Liver (tissue), 9 donors: Measurements from ENCODE around the gene BCL2L13. TPM values are rescaled to one million over a fixed set of nuclear protein-coding genes. Genes with fewer than 3 reads are reported as not detected.

Source experiments
- DNase-seq: peaks from one replicate; pipeline ENCODE4 v3.0.0-alpha.2; 2017; ENCODE audit warnings: low spot score
- H3K27ac ChIP-seq, 2 donors: one replicate each; pipeline ENCODE4 v1.7.0; 2013; ENCODE audit warnings: inconsistent platforms in 2 of 2, low read length in 2 of 2, control low read depth in 1 of 2, low read depth in 1 of 2, mild to moderate bottlenecking in 1 of 2
- H3K27me3 ChIP-seq, 4 donors: one replicate each; pipeline versions ENCODE4 v1.6.1 to v1.7.0; 2013; ENCODE audit warnings: low read length in 3 of 4, inconsistent platforms in 1 of 4, mild to moderate bottlenecking in 1 of 4, moderate library complexity in 1 of 4; ENCODE audit not compliant: control insufficient read depth in 4 of 4, insufficient read depth in 4 of 4
- H3K36me3 ChIP-seq, 4 donors: one replicate each; pipeline versions ENCODE4 v1.6.1 to v1.7.0; 2013; ENCODE audit warnings: low read length in 3 of 4, mild to moderate bottlenecking in 3 of 4, low read depth in 1 of 4, moderate library complexity in 1 of 4; ENCODE audit not compliant: control insufficient read depth in 4 of 4, insufficient read depth in 3 of 4
- H3K4me1 ChIP-seq, 4 donors: one replicate each; pipeline versions ENCODE4 v1.6.1 to v1.7.0; 2013; ENCODE audit warnings: low read length in 3 of 4, mild to moderate bottlenecking in 3 of 4, moderate library complexity in 1 of 4; ENCODE audit not compliant: control insufficient read depth in 4 of 4, insufficient read depth in 4 of 4
- H3K4me3 ChIP-seq, 3 donors: one replicate each; pipeline versions ENCODE4 v1.6.1 to v1.7.0; 2013; ENCODE audit warnings: low read length in 3 of 3, control low read depth in 1 of 3, low read depth in 1 of 3, mild to moderate bottlenecking in 1 of 3
- H3K9ac ChIP-seq, 2 donors: one replicate each; pipeline ENCODE4 v1.7.0; 2013; ENCODE audit warnings: low read length in 2 of 2, mild to moderate bottlenecking in 2 of 2, moderate library complexity in 2 of 2, control low read depth in 1 of 2, low read depth in 1 of 2
- H3K9me3 ChIP-seq, 4 donors: one replicate each; pipeline versions ENCODE4 v1.6.1 to v1.7.0; 2013; ENCODE audit warnings: low read length in 3 of 4; ENCODE audit not compliant: control insufficient read depth in 4 of 4
- ATF3 ChIP-seq: IDR thresholded peaks from 2 replicates; pipeline ENCODE4 v1.6.1; 2016; ENCODE audit warnings: antibody characterized with exemption
- CTCF ChIP-seq: fragments of 150-350 bp; IDR thresholded peaks from 2 replicates; pipeline ENCODE4 v1.5.1; 2017; ENCODE audit warnings: improper control_type of control experiment, low read depth, low read length; ENCODE audit not compliant: missing input control
- EGR1 ChIP-seq, 2 donors: IDR thresholded peaks; 2 replicates each; pipeline ENCODE4 v1.6.1; 2016 to 2018; ENCODE audit warnings: antibody characterized with exemption in 2 of 2, low read depth in 2 of 2
- FOXA1 ChIP-seq: IDR thresholded peaks from 2 replicates; pipeline ENCODE4 v1.6.1; 2016; ENCODE audit warnings: antibody characterized with exemption
- HNF4A ChIP-seq, 2 donors: conservative IDR thresholded peaks; 2 replicates each; pipeline ENCODE4 v1.6.1; 2016; ENCODE audit warnings: antibody characterized with exemption in 2 of 2, mild to moderate bottlenecking in 2 of 2
- JUND ChIP-seq, 2 donors: IDR thresholded peaks; 2 replicates each; pipeline ENCODE4 v1.6.1; 2016; ENCODE audit warnings: antibody characterized with exemption in 2 of 2
- MAX ChIP-seq: IDR thresholded peaks from 2 replicates; pipeline ENCODE4 v1.6.1; 2016; ENCODE audit warnings: antibody characterized with exemption
- NR2F2 ChIP-seq: IDR thresholded peaks from 2 replicates; pipeline ENCODE4 v1.6.1; 2016; ENCODE audit warnings: antibody characterized with exemption
- REST ChIP-seq: IDR thresholded peaks from 2 replicates; pipeline ENCODE4 v1.6.1; 2016; ENCODE audit warnings: antibody characterized with exemption, mild to moderate bottlenecking
- RXRA ChIP-seq, 2 donors: IDR thresholded peaks; 2 replicates each; pipeline ENCODE4 v1.6.1; 2017 to 2018; ENCODE audit warnings: antibody characterized with exemption in 2 of 2, mild to moderate bottlenecking in 1 of 2
- SP1 ChIP-seq: IDR thresholded peaks from 2 replicates; pipeline ENCODE4 v1.6.1; 2018; ENCODE audit warnings: antibody characterized with exemption, mild to moderate bottlenecking
- TAF1 ChIP-seq: conservative IDR thresholded peaks from 2 replicates; pipeline ENCODE4 v1.6.1; 2016; ENCODE audit warnings: antibody characterized with exemption, mild to moderate bottlenecking
- YY1 ChIP-seq: IDR thresholded peaks from 2 replicates; pipeline ENCODE4 v1.6.1; 2016; ENCODE audit warnings: antibody characterized with exemption, mild to moderate bottlenecking
- ZBTB33 ChIP-seq: IDR thresholded peaks from 2 replicates; pipeline ENCODE4 v1.6.1; 2016; ENCODE audit warnings: antibody characterized with exemption
- WGBS: extraction: QIAGEN DNeasy Blood & Tissue Kit; methylation state at CpG from one replicate; pipeline ENCODE4 v1.1.7; 2013; 5-methylcytosine and 5-hydroxymethylcytosine counted together
- polyA plus RNA-seq, 2 donors: library from polyadenylated mRNA; stranded (reverse) in 1 of 2; unstranded in 1 of 2; fragments of 200-250 nt in 1 of 2; fragments of >200 nt in 1 of 2; fragmentation: Nextera tagmentation in 1 of 2; extraction: Ambion mirVana in 1 of 2; gene quantifications; one replicate each; pipeline versions ENCODE4 v1.2.1 to v1.2.3, GENCODE V29; 2013 to 2015
- total RNA-seq, 2 donors: library from RNA; depleted of rRNA; stranded (reverse); fragments of >200 nt; gene quantifications; one replicate each; pipeline ENCODE4 v1.2.3, GENCODE V29; 2014
- donor health status: healthy.
- donor health status: healthy.
- donor health status: healthy.
- donor health status: healthy.
- donor health status: healthy.

BCL2L13 gene
- total and polyA plus RNA-seq, 4 donors, result 22.3 to 31.8 (median 24.5) TPM

GRCh38 chr22:17749605-17750395, 111.2 kb downstream of the BCL2L13 start:
- Histone ChIP-seq H3K9ac (no peak overlapping the region), H3K4me3 (no peak overlapping the region), H3K4me1 (peaks cover 5 to 11% (median 10%) of the 10 kb centered on the region in 4 donors), H3K27ac (no peak overlapping the region), H3K27me3 (no peaks in the 10 kb centered on the region), H3K9me3 (no peaks in the 10 kb centered on the region), H3K36me3 (peaks cover 0 to 2% (median 0%) of the 10 kb centered on the region in 4 donors)
- DNase-seq, result no peak
- TF ChIP-seq SP1 (no peak), HNF4A (conservative IDR thresholded peaks at IDR 0.05) (no peak), FOXA1 (no peak), ZBTB33 (no peak), RXRA (IDR thresholded peaks at IDR 0.05) (no peak), EGR1 (IDR thresholded peaks at IDR 0.05; ENCODE audit: low read depth in 2 of 2) (no peak), NR2F2 (no peak), YY1 (no peak), MAX (no peak), CTCF (no peak), TAF1 (no peak), ATF3 (no peak), REST (no peak), JUND (IDR thresholded peaks at IDR 0.05) (no peak)
- 92% methylated on average over 35 of the region's 35 CpGs for WGBS

GRCh38 chr22:17751596-17751995, 113.0 kb downstream of the BCL2L13 start:
- Histone ChIP-seq H3K36me3 (peaks cover 0 to 2% (median 0%) of the 10 kb centered on the region in 4 donors), H3K4me3 (no peak overlapping the region), H3K9me3 (no peaks in the 10 kb centered on the region), H3K9ac (no peak overlapping the region), H3K27me3 (no peaks in the 10 kb centered on the region), H3K27ac (no peak overlapping the region), H3K4me1 (peaks cover 5 to 11% (median 10%) of the 10 kb centered on the region in 4 donors)
- DNase-seq, result no peak
- TF ChIP-seq ZBTB33 (no peak), EGR1 (IDR thresholded peaks at IDR 0.05; ENCODE audit: low read depth in 2 of 2) (no peak), FOXA1 (no peak), JUND (IDR thresholded peaks at IDR 0.05) (no peak)
- WGBS, result 93% methylated on average over 6 of the region's 6 CpGs
